ENCODE data around the gene XRCC3. TPM values are rescaled to one million over a fixed set of nuclear protein-coding genes. Genes with fewer than 3 reads are reported as not detected.

XRCC3 gene
- total and polyA plus RNA-seq, 2 experiments from 2014 or later, result 4.0 to 20.3 TPM

DNA sequence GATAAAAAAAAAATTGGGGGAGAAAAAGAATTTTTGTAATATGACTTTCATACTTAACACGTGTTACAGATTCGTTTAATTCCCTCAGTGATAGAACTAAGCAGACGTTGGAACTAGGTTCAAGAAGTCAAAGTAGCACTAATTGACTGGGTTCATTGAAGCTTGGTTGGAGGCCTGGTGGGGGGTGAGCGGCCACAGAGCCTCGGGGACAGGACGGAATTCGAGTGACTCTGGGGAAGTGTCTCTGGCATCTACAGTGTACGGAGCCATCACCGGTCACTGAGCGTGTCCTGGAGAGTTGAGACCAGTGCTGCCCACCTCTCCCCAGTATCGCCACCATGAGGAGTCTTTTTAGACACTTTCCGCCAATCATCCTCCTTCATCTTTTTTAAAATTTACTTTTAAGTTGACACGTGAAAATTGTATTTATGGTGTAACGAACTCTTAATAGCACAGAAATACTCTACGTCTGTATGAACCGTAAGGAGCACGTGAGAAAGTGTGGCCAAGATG lies 1.7 kb upstream of the XRCC3 start:
- Histone ChIP-seq H3K36me3 (ENCODE audit: low read depth) (no peaks in the 10 kb centered on the region), H3K79me2 (ENCODE audit: insufficient read depth) (peaks cover 60% of the 10 kb centered on the region), H3K9me3 (ENCODE audit: low read depth) (no peaks in the 10 kb centered on the region), H2AFZ (peak overlapping the region; percentile 61; the same call in 1 of the 2 replicates), H3K4me3 (peak overlapping the region; percentile 84), H3K9ac (peak overlapping the region; percentile 82), H3K4me1 (ENCODE audit: insufficient read depth) (peaks cover 29% of the 10 kb centered on the region), H3F3A (ENCODE audit: insufficient read depth) (peaks cover 13% of the 10 kb centered on the region; the same call in 1 of the 2 replicates), H3K9me2 (ENCODE audit: insufficient read depth) (no peaks in the 10 kb centered on the region), H3K27me3 (replicated peaks; ENCODE audit: insufficient read depth) (no peaks in the 10 kb centered on the region), H3K4me2 (ENCODE audit: unreplicated experiment) (peak overlapping the region; percentile 73), H4K20me1 (ENCODE audit: insufficient read depth) (no peaks in the 10 kb centered on the region), H3K27ac (no peak overlapping the region)
- DNase-seq, result no peak
- WGBS, 2 experiments (ENCODE audit: low coverage in 1 of 2, low lambda C conversion rate in 2 of 2, missing lambda C conversion rate in 2 of 2), result 72 to 73% methylated on average over 17 of the region's 17 CpGs
- in situ Hi-C loops (cut with MboI), result no loop called here
- TF ChIP-seq EZH2phosphoT487 (IDR thresholded peaks at IDR 0.05; ENCODE audit: insufficient read depth, low read depth), result no peak
- no peak for TF ChIP-seq EZH2 (IDR thresholded peaks at IDR 0.05; ENCODE audit: insufficient read depth, poor library complexity, severe bottlenecking)

DNA sequence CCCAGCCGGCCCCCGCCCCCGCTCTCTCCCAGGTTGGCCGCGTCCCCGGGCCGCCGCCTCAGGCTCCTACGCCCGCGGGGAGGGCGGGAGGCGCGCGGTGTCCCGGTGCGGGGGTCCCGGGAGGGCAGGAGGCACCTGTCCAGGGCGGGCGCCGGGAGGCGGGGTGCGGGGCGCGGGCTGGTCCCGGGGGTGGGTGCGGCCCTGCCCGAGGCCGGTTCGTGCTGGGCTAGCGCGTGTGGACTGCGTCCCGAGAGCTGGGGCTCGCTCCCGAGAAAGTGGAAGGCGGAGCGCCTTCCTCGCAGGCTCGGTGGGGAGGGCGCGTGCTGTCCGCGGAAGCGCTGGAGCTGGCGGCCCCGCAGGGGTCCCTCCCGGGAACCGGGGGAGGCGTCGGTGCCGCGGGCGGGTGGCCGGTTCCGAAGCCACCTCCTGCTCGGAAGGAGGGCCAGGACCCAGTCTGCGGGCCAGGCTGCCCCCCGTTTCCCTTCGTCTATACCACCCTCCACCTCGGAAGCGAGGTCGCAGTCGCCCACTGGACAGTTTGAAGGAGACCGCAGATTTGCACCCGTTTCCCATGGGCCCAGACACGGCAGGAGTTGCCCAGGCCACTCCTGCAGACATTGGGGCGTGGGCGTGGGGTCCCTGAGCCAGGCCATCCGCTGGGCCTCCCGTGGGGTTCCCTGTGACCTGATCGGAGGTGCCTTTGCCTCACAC lies 995 bp upstream of the XRCC3 start:
- WGBS, 2 experiments (ENCODE audit: low coverage in 1 of 2, low lambda C conversion rate in 2 of 2, missing lambda C conversion rate in 2 of 2), result 1 to 2% methylated on average over 37 to 56 of the region's 72 CpGs
- H2AFZ ChIP-seq, result peak overlapping the region; percentile 61

DNA sequence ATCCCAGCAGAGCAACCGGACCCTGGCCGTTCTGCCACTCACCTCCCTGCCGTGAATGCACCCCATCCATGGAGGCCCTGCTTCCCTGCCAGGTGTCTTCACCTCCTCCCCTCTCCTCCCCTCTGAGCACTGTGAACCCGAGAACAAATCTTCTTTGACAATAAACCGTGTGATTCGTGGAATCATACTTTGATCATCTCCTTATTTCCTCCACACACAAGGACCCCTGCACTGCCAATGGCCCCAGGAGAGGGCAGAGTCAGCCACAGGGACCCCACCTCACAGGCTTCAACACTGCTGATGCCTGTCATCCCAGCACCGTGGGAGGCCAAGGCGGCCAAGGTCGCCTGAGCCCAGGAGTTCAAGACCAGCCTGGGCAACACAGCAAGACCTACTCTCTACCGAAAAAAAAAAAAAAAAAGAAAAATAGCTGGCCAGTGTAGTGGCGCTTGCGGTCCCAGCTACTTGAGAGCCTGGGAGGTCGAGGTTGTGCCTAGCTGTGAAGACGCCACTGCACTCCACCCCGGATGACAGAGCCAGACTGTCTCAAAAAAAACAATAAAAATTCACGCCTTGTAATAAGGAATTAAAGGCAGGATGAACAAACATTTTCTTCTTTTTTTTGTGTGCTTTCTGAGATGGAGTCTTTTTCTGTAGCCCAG lies 1.1 kb downstream of the XRCC3 start:
- 41 to 42% methylated on average over 16 of the region's 16 CpGs for WGBS, 2 experiments (ENCODE audit: low coverage in 1 of 2, low lambda C conversion rate in 2 of 2, missing lambda C conversion rate in 2 of 2)

More for the DNA sequence above, 995 bp upstream of the XRCC3 start:
- no peaks in the 10 kb centered on the region for H3K9me2 ChIP-seq (ENCODE audit: insufficient read depth)
- H3K79me2 ChIP-seq (ENCODE audit: insufficient read depth), result peaks cover 52% of the 10 kb centered on the region
- no peaks in the 10 kb centered on the region for H3K9me3 ChIP-seq (ENCODE audit: low read depth)
- peak overlapping the region; percentile 73 for H3K4me2 ChIP-seq (ENCODE audit: unreplicated experiment)
- peak overlapping the region; percentile 82 for H3K9ac ChIP-seq
- no peak for TF ChIP-seq EZH2phosphoT487 (IDR thresholded peaks at IDR 0.05; ENCODE audit: insufficient read depth, low read depth)
- H3F3A ChIP-seq (ENCODE audit: insufficient read depth), result peaks cover 14% of the 10 kb centered on the region; the same call in 1 of the 2 replicates
- peak overlapping the region; percentile 84 for H3K4me3 ChIP-seq
- H3K36me3 ChIP-seq (ENCODE audit: low read depth), result no peaks in the 10 kb centered on the region
- peaks cover 22% of the 10 kb centered on the region for H3K4me1 ChIP-seq (ENCODE audit: insufficient read depth)
- in situ Hi-C loops (cut with MboI), result no loop called here
- no peaks in the 10 kb centered on the region for H4K20me1 ChIP-seq (ENCODE audit: insufficient read depth)
- no peaks in the 10 kb centered on the region for H3K27me3 ChIP-seq (replicated peaks; ENCODE audit: insufficient read depth)
- peak overlapping the region; percentile 46 for H3K27ac ChIP-seq
- peak; percentile 75 for DNase-seq

DNA sequence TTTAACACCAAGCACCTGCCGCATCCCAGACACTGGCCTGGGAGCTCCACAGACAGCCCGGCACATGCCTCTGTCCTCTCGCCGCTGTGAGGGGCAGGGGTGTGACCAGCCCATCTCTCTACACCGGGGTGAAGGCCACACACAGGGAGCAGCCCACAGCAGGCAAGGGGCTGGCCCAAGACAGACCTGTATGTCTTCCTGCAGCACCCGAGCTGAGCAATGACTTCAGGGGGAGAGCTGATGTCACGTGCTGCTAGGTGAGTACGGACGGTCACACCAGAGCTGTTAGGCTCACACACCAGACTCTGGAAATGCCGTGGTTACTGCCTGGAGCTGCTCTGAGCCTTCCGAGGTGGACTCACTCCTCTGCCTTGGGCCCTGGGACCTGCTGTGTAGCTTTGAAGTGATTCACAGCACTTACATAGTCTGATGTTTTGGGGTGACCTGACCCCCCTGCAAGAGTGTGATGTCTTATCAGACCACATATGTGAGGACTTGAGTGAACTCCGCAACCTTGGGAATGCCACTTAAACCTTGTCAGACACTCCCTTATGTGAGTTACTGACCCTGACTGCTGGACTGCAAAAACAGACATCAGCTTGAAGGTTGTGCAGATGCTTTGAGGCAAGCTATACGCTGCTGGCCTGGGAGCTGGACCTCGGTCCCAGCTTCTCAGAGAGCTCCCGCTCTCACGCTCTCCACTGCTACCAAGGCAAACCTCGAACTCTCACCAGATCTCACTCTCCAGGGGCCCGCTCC lies 1.8 kb downstream of the XRCC3 start:
- Histone ChIP-seq H3F3A (ENCODE audit: insufficient read depth) (peaks cover 26% of the 10 kb centered on the region; the same call in 1 of the 2 replicates), H3K9me2 (ENCODE audit: insufficient read depth) (no peaks in the 10 kb centered on the region), H3K9ac (no peak overlapping the region), H3K27me3 (replicated peaks; ENCODE audit: insufficient read depth) (no peaks in the 10 kb centered on the region), H4K20me1 (ENCODE audit: insufficient read depth) (no peaks in the 10 kb centered on the region), H3K4me3 (no peak overlapping the region), H3K36me3 (ENCODE audit: low read depth) (no peaks in the 10 kb centered on the region), H3K4me1 (ENCODE audit: insufficient read depth) (peaks cover 17% of the 10 kb centered on the region; the same call in 1 of the 2 replicates), H2AFZ (no peak overlapping the region), H3K27ac (no peak overlapping the region), H3K9me3 (ENCODE audit: low read depth) (no peaks in the 10 kb centered on the region), H3K4me2 (ENCODE audit: unreplicated experiment) (no peak overlapping the region), H3K79me2 (ENCODE audit: insufficient read depth) (peaks cover 25% of the 10 kb centered on the region)
- WGBS, 2 experiments (ENCODE audit: low coverage in 1 of 2, low lambda C conversion rate in 2 of 2, missing lambda C conversion rate in 2 of 2), result 73 to 77% methylated on average over 18 of the region's 18 CpGs
- peak; percentile 44 for DNase-seq
- TF ChIP-seq EZH2 (IDR thresholded peaks at IDR 0.05; ENCODE audit: insufficient read depth, poor library complexity, severe bottlenecking), result no peak
- TF ChIP-seq EZH2phosphoT487 (IDR thresholded peaks at IDR 0.05; ENCODE audit: insufficient read depth, low read depth), result no peak
- in situ Hi-C loops (cut with MboI), result no loop called here

More for the DNA sequence above, 1.1 kb downstream of the XRCC3 start:
- H3K36me3 ChIP-seq (ENCODE audit: low read depth), result no peaks in the 10 kb centered on the region
- H3K27ac ChIP-seq, result peak overlapping the region; percentile 55
- H3K4me3 ChIP-seq, result peak overlapping the region; percentile 71
- H2AFZ ChIP-seq, result no peak overlapping the region
- in situ Hi-C loops (cut with MboI), result no loop called here
- DNase-seq, result peak; percentile 44
- H3K4me2 ChIP-seq (ENCODE audit: unreplicated experiment), result peak overlapping the region; percentile 67
- peaks cover 22% of the 10 kb centered on the region; the same call in 1 of the 2 replicates for H3K4me1 ChIP-seq (ENCODE audit: insufficient read depth)
- no peaks in the 10 kb centered on the region for H3K9me3 ChIP-seq (ENCODE audit: low read depth)
- H3K9me2 ChIP-seq (ENCODE audit: insufficient read depth), result no peaks in the 10 kb centered on the region
- H4K20me1 ChIP-seq (ENCODE audit: insufficient read depth), result no peaks in the 10 kb centered on the region
- TF ChIP-seq EZH2 (IDR thresholded peaks at IDR 0.05; ENCODE audit: insufficient read depth, poor library complexity, severe bottlenecking), result no peak
- no peak for TF ChIP-seq EZH2phosphoT487 (IDR thresholded peaks at IDR 0.05; ENCODE audit: insufficient read depth, low read depth)
- H3K27me3 ChIP-seq (replicated peaks; ENCODE audit: insufficient read depth), result no peaks in the 10 kb centered on the region
- peaks cover 25% of the 10 kb centered on the region; the same call in 1 of the 2 replicates for H3F3A ChIP-seq (ENCODE audit: insufficient read depth)
- H3K79me2 ChIP-seq (ENCODE audit: insufficient read depth), result peaks cover 32% of the 10 kb centered on the region
- H3K9ac ChIP-seq, result peak overlapping the region; percentile 74
